ENCODE measurements around the gene PINLYP. TPM values are rescaled to one million over a fixed set of nuclear protein-coding genes. Genes with fewer than 3 reads are reported as not detected.
A peak's percentile ranks its signal among the peaks of the same experiment; 100 is the strongest.

The PINLYP gene
- polyA plus RNA-seq, 1 of the 3 experiments (the other 2 are of a cell fraction): 5.5 TPM

DNA sequence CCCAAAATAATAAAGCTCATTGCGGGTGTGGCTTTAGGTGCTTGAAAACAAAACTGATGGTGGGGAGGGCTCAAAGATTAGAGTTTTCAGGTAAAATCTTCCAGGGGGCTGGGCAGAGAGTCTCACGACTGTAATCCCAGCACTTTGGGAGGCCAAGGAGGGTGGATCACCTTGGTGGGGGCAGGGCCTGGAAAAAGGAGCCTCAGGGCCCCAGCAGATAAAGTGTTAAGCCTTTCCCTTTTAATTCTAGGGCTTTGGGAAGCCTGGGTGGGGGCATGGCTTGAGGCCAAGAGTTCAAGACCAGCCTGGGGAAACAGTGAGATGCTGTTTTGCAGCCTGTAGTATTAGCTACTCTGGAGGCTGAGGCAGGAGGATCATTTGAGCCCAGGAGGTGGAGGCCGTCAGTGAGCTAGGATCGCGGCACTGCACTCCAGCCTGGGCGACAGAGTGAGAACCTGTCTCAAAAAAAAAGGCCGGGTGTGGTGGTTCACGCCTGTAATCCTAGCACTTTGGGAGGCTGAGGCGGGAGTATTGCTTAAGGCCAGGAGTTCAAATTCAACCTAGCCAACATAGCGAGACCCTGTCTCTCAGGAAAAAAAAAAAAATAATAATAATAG is 18.6 kb downstream of the PINLYP start:
- H3K9me2 ChIP-seq: no peaks in the 10 kb centered on the region
- no peaks in the 10 kb centered on the region for H3K27me3 ChIP-seq (ENCODE audit: insufficient read depth)
- no peak for DNase-seq
- H3K36me3 ChIP-seq (replicated peaks in 1 of 2; ENCODE audit: control insufficient read depth in 1 of 2, insufficient read depth in 2 of 2, low read length in 1 of 2): peaks cover 23 to 38% of the 10 kb centered on the region in 2 experiments
- peak overlapping the region; percentile 99 for H3K4me2 ChIP-seq
- TF ChIP-seq RXRA (IDR thresholded peaks at IDR 0.05; ENCODE audit: borderline replicate concordance, low read depth) (no peak), NRF1 (IDR thresholded peaks at IDR 0.05; ENCODE audit: low read depth, low read length) (no peak), CTCF (IDR thresholded peaks at IDR 0.05) (no peak), RCOR1 (IDR thresholded peaks at IDR 0.05; ENCODE audit: low read length) (no peak), EZH2phosphoT487 (IDR thresholded peaks at IDR 0.05; ENCODE audit: borderline replicate concordance, low read depth) (no peak), FOXM1 (IDR thresholded peaks at IDR 0.05; ENCODE audit: low read depth) (no peak), MEF2A (IDR thresholded peaks at IDR 0.05; ENCODE audit: borderline replicate concordance, low read depth) (no peak), FOSL2 (IDR thresholded peaks at IDR 0.05; ENCODE audit: borderline replicate concordance, low read depth) (no peak), SIN3A (IDR thresholded peaks at IDR 0.05; ENCODE audit: borderline replicate concordance, low read depth, low read length) (no peak), SMC3 (IDR thresholded peaks at IDR 0.05; ENCODE audit: low read depth, low read length) (no peak), USF1 (IDR thresholded peaks at IDR 0.05; ENCODE audit: borderline replicate concordance, low read depth) (no peak), TEAD4 (IDR thresholded peaks at IDR 0.05; ENCODE audit: borderline replicate concordance, insufficient read depth) (no peak), ELF1 (IDR thresholded peaks at IDR 0.05) (no peak)
- TF ChIP-seq, protein P1, sequence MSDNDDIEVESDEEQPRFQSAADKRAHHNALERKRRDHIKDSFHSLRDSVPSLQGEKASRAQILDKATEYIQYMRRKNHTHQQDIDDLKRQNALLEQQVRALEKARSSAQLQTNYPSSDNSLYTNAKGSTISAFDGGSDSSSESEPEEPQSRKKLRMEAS (IDR thresholded peaks at IDR 0.05; ENCODE audit: low read depth): no peak
- TF ChIP-seq, protein P2, sequence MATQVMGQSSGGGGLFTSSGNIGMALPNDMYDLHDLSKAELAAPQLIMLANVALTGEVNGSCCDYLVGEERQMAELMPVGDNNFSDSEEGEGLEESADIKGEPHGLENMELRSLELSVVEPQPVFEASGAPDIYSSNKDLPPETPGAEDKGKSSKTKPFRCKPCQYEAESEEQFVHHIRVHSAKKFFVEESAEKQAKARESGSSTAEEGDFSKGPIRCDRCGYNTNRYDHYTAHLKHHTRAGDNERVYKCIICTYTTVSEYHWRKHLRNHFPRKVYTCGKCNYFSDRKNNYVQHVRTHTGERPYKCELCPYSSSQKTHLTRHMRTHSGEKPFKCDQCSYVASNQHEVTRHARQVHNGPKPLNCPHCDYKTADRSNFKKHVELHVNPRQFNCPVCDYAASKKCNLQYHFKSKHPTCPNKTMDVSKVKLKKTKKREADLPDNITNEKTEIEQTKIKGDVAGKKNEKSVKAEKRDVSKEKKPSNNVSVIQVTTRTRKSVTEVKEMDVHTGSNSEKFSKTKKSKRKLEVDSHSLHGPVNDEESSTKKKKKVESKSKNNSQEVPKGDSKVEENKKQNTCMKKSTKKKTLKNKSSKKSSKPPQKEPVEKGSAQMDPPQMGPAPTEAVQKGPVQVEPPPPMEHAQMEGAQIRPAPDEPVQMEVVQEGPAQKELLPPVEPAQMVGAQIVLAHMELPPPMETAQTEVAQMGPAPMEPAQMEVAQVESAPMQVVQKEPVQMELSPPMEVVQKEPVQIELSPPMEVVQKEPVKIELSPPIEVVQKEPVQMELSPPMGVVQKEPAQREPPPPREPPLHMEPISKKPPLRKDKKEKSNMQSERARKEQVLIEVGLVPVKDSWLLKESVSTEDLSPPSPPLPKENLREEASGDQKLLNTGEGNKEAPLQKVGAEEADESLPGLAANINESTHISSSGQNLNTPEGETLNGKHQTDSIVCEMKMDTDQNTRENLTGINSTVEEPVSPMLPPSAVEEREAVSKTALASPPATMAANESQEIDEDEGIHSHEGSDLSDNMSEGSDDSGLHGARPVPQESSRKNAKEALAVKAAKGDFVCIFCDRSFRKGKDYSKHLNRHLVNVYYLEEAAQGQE (IDR thresholded peaks at IDR 0.05; ENCODE audit: low read depth, low read length): no peak
- TF ChIP-seq, protein P3, sequence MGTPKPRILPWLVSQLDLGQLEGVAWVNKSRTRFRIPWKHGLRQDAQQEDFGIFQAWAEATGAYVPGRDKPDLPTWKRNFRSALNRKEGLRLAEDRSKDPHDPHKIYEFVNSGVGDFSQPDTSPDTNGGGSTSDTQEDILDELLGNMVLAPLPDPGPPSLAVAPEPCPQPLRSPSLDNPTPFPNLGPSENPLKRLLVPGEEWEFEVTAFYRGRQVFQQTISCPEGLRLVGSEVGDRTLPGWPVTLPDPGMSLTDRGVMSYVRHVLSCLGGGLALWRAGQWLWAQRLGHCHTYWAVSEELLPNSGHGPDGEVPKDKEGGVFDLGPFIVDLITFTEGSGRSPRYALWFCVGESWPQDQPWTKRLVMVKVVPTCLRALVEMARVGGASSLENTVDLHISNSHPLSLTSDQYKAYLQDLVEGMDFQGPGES (IDR thresholded peaks at IDR 0.05; ENCODE audit: low read depth, low read length): no peak
- TF ChIP-seq, protein P4, sequence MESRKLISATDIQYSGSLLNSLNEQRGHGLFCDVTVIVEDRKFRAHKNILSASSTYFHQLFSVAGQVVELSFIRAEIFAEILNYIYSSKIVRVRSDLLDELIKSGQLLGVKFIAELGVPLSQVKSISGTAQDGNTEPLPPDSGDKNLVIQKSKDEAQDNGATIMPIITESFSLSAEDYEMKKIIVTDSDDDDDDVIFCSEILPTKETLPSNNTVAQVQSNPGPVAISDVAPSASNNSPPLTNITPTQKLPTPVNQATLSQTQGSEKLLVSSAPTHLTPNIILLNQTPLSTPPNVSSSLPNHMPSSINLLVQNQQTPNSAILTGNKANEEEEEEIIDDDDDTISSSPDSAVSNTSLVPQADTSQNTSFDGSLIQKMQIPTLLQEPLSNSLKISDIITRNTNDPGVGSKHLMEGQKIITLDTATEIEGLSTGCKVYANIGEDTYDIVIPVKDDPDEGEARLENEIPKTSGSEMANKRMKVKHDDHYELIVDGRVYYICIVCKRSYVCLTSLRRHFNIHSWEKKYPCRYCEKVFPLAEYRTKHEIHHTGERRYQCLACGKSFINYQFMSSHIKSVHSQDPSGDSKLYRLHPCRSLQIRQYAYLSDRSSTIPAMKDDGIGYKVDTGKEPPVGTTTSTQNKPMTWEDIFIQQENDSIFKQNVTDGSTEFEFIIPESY (IDR thresholded peaks at IDR 0.05; ENCODE audit: borderline replicate concordance, low read depth): no peak
- TF ChIP-seq, protein P5, sequence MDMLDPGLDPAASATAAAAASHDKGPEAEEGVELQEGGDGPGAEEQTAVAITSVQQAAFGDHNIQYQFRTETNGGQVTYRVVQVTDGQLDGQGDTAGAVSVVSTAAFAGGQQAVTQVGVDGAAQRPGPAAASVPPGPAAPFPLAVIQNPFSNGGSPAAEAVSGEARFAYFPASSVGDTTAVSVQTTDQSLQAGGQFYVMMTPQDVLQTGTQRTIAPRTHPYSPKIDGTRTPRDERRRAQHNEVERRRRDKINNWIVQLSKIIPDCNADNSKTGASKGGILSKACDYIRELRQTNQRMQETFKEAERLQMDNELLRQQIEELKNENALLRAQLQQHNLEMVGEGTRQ (IDR thresholded peaks at IDR 0.05; ENCODE audit: borderline replicate concordance, low read depth, low read length): no peak
- TF ChIP-seq, protein P6, sequence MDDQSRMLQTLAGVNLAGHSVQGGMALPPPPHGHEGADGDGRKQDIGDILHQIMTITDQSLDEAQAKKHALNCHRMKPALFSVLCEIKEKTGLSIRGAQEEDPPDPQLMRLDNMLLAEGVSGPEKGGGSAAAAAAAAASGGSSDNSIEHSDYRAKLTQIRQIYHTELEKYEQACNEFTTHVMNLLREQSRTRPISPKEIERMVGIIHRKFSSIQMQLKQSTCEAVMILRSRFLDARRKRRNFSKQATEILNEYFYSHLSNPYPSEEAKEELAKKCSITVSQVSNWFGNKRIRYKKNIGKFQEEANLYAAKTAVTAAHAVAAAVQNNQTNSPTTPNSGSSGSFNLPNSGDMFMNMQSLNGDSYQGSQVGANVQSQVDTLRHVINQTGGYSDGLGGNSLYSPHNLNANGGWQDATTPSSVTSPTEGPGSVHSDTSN (IDR thresholded peaks at IDR 0.05): no peak
- no peak overlapping the region for H2AFZ ChIP-seq (ENCODE audit: low read depth)
- peaks cover 8 to 22% of the 10 kb centered on the region in 2 experiments; a peak in 2 of 4 replicates for H3K4me1 ChIP-seq (ENCODE audit: control insufficient read depth in 1 of 2, insufficient read depth in 2 of 2, low read depth in 1 of 2, low read length in 1 of 2)
- no peaks in the 10 kb centered on the region for H3K9me3 ChIP-seq
- ChIA-PET CTCF (interaction anchor here (0.6 to 6.6 kb wide), 33 partner anchors 9 to 216 kb away, joined by 3 to 104 read pairs (median 6); partner anchors contain the start of genes PHLDB3, PINLYP, XRCC1 and ZNF575), POLR2A (interaction anchor here (0.6 to 0.9 kb wide), 2 partner anchors 24 to 61 kb away, joined by 3 read pairs; partner anchors contain the start of gene ZNF575)
- H3K79me2 ChIP-seq (ENCODE audit: insufficient read depth): peaks cover 73% of the 10 kb centered on the region
- peaks cover 12% of the 10 kb centered on the region for H3F3A ChIP-seq (replicated peaks; ENCODE audit: insufficient read depth)
- peak overlapping the region; percentile 85; the same call in 1 of the 2 replicates for H3K9ac ChIP-seq
- H3K4me3 ChIP-seq (ENCODE audit: low read depth in 2 of 2, low read length in 1 of 2): peak overlapping the region; percentile 72 to 98
- WGBS (ENCODE audit: low lambda C conversion rate): 92% methylated on average over 10 of the region's 10 CpGs
- H3K27ac ChIP-seq (ENCODE audit: low read depth in 2 of 2, low read length in 1 of 2): 0 out of 4 replicates have a peak overlapping the region, but pooled peaks of 1 of the 2 experiments have one; percentile 81
- peaks cover 9% of the 10 kb centered on the region; the same call in 1 of the 2 replicates for H4K20me1 ChIP-seq (ENCODE audit: insufficient read depth)
